HG03159 (cell line): ENCODE measurements around the gene CD3G.
"Not testable (repeated sequence)": the region's sequence is repeated elsewhere in the genome, so short reads cannot be mapped to it uniquely, and the experiment has no call there.

ENCODE experiments used
- ATAC-seq: cut with Tn5 transposase; IDR thresholded peaks from one replicate; pipeline ENCODE4 v1.9.1; 2021; ENCODE audit warnings: mild to moderate bottlenecking, moderate library complexity; ENCODE audit not compliant: unreplicated experiment

The CD3G gene

GRCh38 chr11:118343981-118344515 lies at the start of gene CD3G:
CD3G (plus strand) TSS chr11:118344344; CDS start chr11:118344424, 80 bp downstream.
- no peak for ATAC-seq

DNA sequence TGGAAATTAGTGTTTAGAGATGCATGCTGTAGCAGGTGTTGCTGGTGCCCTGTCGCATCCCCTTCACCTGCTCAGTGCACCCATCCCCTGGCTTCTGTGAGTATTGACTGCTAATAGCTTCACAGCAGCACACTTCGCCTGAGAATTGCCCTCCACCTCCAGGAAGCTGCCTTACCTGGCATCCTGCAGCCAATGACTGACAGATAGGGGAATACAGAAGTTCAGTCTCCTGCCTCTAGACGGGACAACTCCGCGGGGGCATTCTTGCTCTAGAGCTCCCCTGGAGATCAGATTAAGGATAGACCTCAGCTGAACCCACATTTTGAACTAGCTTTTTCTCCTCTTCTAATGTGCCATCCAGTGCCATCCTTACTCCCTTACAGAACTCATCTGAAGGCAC lies 48.9 kb upstream of the CD3G start:
- no peak for ATAC-seq

GRCh38 chr11:118295815-118296454 lies 48.2 kb upstream of the CD3G start:
- no peak for ATAC-seq

GRCh38 chr11:118301600-118302195 lies 42.4 kb upstream of the CD3G start:
- no peak for ATAC-seq

DNA sequence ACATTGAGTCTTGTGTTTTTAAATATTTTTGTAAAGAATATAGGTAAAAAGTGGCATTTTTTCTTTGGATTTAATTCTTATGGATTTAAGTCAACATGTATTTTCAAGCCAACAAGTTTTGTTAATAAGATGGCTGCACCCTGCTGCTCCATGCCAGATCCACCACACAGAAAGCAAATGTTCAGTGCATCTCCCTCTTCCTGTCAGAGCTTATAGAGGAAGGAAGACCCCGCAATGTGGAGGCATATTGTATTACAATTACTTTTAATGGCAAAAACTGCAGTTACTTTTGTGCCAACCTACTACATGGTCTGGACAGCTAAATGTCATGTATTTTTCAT lies 39.9 kb upstream of the CD3G start:
- ATAC-seq: no peak

DNA sequence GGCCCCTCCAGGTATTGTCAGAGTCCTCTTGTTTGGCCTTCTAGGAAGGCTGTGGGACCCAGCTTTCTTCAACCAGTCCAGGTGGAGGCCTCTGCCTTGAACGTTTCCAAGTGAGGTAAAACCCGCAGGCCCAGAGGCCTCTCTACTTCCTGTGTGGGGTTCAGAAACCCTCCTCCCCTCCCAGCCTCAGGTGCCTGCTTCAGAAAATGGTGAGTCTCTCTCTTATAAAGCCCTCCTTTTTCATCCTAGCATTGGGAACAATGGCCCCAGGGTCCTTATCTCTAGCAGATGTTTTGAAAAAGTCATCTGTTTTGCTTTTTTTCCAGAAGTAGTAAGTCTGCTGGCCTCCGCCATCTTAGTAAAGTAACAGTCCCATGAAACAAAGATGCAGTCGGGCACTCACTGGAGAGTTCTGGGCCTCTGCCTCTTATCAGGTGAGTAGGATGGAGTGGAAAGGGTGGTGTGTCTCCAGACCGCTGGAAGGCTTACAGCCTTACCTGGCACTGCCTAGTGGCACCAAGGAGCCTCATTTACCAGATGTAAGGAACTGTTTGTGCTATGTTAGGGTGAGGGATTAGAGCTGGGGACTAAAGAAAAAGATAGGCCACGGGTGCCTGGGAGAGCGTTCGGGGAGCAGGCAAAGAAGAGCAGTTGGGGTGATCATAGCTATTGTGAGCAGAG lies 39.4 kb upstream of the CD3G start, which contains the start of gene CD3E:
Gene CD3E (plus strand): TSS at position 163 of the 681 bp plus-strand sequence. CDS start 223 bp downstream, at position 386.
- no peak for ATAC-seq

- no peak for ATAC-seq
Measured at GRCh38 chr11:118305726-118306125, 38.4 kb upstream of the CD3G start.

DNA sequence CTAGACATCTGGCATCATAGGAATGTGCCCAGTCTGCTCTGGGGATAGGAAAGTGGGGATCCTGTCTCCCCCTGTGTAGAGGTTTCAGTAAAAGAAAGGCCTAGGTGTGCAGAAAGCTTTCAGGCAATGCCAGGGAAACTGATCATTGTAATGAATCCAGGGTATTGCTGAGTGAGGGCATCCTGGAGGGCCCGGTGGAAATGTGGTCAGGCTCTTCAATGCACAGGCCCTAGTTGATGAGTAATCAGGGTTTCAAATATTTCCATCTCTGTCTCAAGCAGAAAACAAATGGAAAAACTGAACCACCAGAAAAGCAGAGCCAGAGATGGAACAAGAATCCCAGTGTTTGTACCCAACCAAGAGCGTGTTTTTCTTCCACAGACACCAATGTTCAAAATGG lies 37.6 kb upstream of the CD3G start:
- ATAC-seq: no peak

DNA sequence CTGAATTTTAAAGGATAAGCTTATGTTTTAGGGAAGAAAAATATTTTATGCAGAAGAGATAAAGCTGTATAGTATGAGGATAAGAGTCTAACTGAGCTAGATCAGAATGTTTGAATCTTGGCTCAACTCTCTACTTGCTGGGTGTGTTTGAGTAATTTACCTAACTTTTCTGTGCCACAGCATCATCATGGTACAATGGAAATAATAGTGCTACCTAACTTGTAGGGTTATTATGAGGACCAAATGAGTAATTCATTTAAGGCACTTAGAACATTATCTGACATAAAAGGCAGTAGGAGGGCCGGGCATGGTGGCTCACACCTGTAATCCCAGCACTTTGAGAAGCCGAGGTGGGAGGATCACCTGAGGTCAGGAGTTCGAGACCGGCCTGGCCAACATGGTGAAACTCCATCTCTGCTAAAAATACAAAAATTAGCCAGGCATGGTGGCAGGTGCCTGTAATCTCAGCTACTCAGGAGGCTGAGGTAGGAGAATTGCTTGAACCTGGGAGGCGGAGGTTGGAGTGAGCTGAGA lies 35.1 kb upstream of the CD3G start:
- not testable (repeated sequence) for ATAC-seq

- no peak for ATAC-seq
Measured at GRCh38 chr11:118310271-118310670, 33.9 kb upstream of the CD3G start.

GRCh38 chr11:118310781-118311485 lies 33.2 kb upstream of the CD3G start:
- no peak for ATAC-seq

DNA sequence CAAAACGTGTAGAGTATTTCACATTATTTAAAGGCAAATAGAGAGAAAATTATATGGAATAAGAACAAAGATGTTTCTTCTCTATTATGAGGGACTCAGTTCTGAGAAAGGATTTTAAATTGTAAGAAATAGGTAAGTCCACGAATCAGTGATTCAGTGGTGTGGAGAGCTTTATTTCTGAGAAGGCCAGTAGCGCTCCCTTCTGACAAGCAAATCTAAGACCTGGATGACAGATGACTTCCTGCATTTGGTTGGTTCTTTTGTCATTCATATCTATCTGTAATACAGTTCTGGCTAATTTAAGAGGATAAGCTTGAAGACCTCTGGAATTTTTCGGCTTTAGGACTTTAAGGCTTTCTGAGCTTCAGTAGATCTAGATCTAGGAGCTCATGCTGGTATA lies 32.6 kb upstream of the CD3G start:
- no peak for ATAC-seq

GRCh38 chr11:118312328-118312727 lies 31.8 kb upstream of the CD3G start:
- no peak for ATAC-seq

DNA sequence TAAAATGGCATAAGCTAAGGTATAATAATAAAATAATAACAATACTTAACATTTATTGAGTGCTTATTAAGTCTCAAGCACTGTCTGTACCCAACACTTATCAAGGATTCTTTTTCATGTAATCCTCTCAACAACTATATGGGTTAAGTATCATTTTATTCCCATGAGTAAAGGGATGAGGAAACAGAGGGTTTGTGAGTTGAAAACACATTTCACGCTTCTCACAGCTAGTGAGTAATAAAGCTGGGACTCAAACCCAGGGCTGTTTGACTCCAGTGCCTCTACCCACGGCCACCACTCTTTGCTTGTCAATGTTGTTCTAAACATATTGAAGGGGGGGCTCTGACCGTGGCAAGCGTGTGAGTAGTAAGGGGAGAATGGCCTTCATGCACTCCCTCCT lies 30.9 kb upstream of the CD3G start:
- ATAC-seq: no peak

DNA sequence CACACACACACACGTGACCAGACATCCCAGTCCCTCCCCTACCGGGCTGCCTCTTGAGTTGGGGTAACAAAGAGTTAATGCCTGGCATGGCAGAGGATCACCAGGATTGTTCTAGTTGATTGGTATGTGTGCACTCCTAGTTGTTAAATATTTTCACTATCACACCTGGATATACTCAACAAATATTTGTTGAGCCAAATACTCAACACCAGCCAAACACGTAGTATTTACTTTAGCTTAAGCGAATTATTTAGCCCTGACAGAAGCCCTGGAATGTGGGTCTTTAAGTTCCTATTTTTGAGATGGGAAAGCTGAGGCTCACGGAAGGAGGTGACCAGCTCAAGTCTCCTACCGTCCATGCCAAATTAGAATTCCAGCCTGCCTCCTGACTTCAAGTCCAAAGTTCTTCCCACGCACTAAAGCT lies 29.1 kb upstream of the CD3G start:
- no peak for ATAC-seq

DNA sequence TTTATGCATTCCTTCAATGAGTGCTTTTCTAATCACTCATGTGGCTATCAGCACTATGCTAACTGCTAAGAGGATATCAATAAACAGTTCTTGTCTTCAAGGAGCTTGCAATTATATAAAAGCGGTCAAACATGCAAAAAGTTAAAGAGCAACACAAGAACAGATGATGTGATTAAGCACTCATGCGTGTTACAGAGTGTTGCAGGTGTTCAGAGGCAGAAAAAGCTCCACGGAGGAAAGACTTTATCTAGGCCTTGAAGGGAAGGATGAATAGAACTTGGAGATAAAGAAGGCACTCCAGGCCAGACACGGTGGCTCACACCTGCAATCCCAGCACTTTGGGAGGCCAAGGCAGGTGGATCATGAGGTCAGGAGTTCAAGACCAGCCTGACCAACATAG lies 26.0 kb upstream of the CD3G start:
- no peak for ATAC-seq

- no peak for ATAC-seq
Measured at GRCh38 chr11:118318581-118319336, 25.4 kb upstream of the CD3G start.

- ATAC-seq: no peak
Measured at GRCh38 chr11:118319337-118319707, 24.8 kb upstream of the CD3G start.

GRCh38 chr11:118320515-118320914 lies 23.6 kb upstream of the CD3G start:
- ATAC-seq: no peak

DNA sequence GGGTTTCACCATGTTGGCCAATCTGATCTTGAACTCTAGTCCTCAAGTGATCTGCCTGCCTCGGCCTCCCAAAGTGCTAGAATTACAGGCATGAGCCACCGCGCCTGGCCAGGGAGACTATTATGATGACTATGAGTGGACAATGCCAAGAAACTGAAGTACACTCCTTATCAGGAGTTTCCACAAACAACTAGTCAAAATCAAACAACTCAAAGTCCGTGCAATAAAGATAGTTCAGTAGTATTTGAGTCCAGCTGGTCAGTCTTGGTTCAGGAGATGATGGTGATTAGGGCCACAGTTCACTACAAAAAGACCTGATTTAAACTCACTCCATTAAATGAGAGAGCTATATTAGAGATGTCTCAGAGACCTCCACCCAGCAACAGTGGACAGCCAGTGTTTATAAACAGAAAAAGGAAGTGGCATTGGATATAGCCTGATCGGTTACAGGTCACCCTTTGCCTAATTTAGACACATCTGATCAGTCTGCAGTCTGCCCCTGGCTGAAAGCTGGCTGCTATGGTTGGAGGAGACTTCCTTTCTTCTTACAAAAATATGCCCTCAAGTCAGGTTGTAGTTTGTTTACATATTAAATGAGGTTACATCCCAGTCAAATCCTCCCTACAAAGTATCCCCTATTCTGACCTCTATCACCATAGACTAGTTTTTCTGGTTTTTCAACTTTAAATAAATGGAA lies 22.6 kb upstream of the CD3G start:
- no peak for ATAC-seq
